Esophagus (tissue), 2 donors: ENCODE data around the gene SH3TC1. TPM values are rescaled to one million over a fixed set of nuclear protein-coding genes. Genes with fewer than 3 reads are reported as not detected.

Experiments used
- H3K27ac ChIP-seq, 2 donors: one replicate each; pipeline ENCODE4 v1.5.1; 2013; ENCODE audit warnings: low read depth in 2 of 2, mild to moderate bottlenecking in 2 of 2, inconsistent platforms in 1 of 2, low read length in 1 of 2, moderate library complexity in 1 of 2
- H3K27me3 ChIP-seq, 2 donors: one replicate each; pipeline ENCODE4 v1.6.1; 2013; ENCODE audit warnings: low read length in 2 of 2, control low read depth in 1 of 2, mild to moderate bottlenecking in 1 of 2; ENCODE audit not compliant: insufficient read depth in 2 of 2, control insufficient read depth in 1 of 2
- H3K36me3 ChIP-seq, 2 donors: one replicate each; pipeline ENCODE4 v1.6.1; 2013; ENCODE audit warnings: low read length in 1 of 2; ENCODE audit not compliant: control insufficient read depth in 2 of 2, insufficient read depth in 2 of 2
- H3K4me1 ChIP-seq, 2 donors: one replicate each; pipeline ENCODE4 v1.6.1; 2013; ENCODE audit warnings: low read length in 1 of 2; ENCODE audit not compliant: control insufficient read depth in 2 of 2, insufficient read depth in 2 of 2
- H3K4me3 ChIP-seq, 2 donors: one replicate each; pipeline ENCODE4 v1.5.1; 2013; ENCODE audit warnings: low read length in 2 of 2, mild to moderate bottlenecking in 2 of 2, low read depth in 1 of 2, moderate library complexity in 1 of 2
- H3K9me3 ChIP-seq, 2 donors: one replicate each; pipeline ENCODE4 v1.6.1; 2013; ENCODE audit warnings: mild to moderate bottlenecking in 2 of 2, low read depth in 1 of 2, low read length in 1 of 2, moderate library complexity in 1 of 2; ENCODE audit not compliant: control insufficient read depth in 2 of 2, insufficient read depth in 1 of 2
- WGBS, 2 donors: extraction: QIAGEN DNeasy Blood & Tissue Kit; methylation state at CpG; one replicate each; pipeline ENCODE4 v1.1.7; 2013; 5-methylcytosine and 5-hydroxymethylcytosine counted together
- polyA plus RNA-seq, 2 donors: library from polyadenylated mRNA; stranded (reverse); fragments of 200-250 nt; gene quantifications; one replicate each; pipeline ENCODE4 v1.2.3, GENCODE V29; 2013
- donor health status: healthy with polysubstance abuse.
- donor health status: Bipolar disorder and iron deficiency.

Gene SH3TC1
- polyA plus RNA-seq, 2 donors: 18.0 to 19.2 TPM

- Histone ChIP-seq H3K36me3 (no peaks in the 10 kb centered on the region), H3K27me3 (peaks cover 0 to 3% of the 10 kb centered on the region in 2 donors), H3K4me1 (peaks cover 7 to 10% of the 10 kb centered on the region in 2 donors), H3K9me3 (no peaks in the 10 kb centered on the region), H3K27ac (peak within 1 kb of the TSS; percentile 37 to 47), H3K4me3 (peak within 1 kb of the TSS; percentile 28 to 38)
- WGBS, 2 donors: 2 to 3% methylated on average over 89 to 111 of the region's 111 CpGs
Observed at GRCh38 chr4:8269535-8270417, 70.7 kb downstream of the SH3TC1 start, which contains the start of gene HTRA3. Gene HTRA3, plus strand, starts transcription at chr4:8269754. Its CDS starts 215 bp downstream, at chr4:8269969.

- Histone ChIP-seq H3K4me1 (peaks cover 7 to 12% of the 10 kb centered on the region in 2 donors), H3K36me3 (no peaks in the 10 kb centered on the region), H3K4me3 (peak overlapping the region in 1 of 2 donors; percentile 38), H3K27me3 (peaks cover 0 to 3% of the 10 kb centered on the region in 2 donors), H3K27ac (no peak overlapping the region), H3K9me3 (no peaks in the 10 kb centered on the region)
- 45 to 49% methylated on average over 9 to 11 of the region's 11 CpGs for WGBS, 2 donors
Observed at GRCh38 chr4:8270418-8270771, 71.3 kb downstream of the SH3TC1 start.

GRCh38 chr4:8270912-8271815, 72.1 kb downstream of the SH3TC1 start:
- 75 to 80% methylated on average over 27 of the region's 27 CpGs for WGBS, 2 donors
- Histone ChIP-seq H3K4me3 (no peak overlapping the region), H3K4me1 (peaks cover 7 to 18% of the 10 kb centered on the region in 2 donors), H3K27me3 (peaks cover 0 to 3% of the 10 kb centered on the region in 2 donors), H3K27ac (no peak overlapping the region), H3K9me3 (no peaks in the 10 kb centered on the region), H3K36me3 (no peaks in the 10 kb centered on the region)

GRCh38 chr4:8271821-8272220, 72.7 kb downstream of the SH3TC1 start:
- H3K9me3 ChIP-seq: no peaks in the 10 kb centered on the region
- H3K27ac ChIP-seq: no peak overlapping the region
- no peak overlapping the region for H3K4me3 ChIP-seq
- H3K27me3 ChIP-seq: peaks cover 0 to 3% of the 10 kb centered on the region in 2 donors
- peaks cover 7 to 24% of the 10 kb centered on the region in 2 donors for H3K4me1 ChIP-seq
- no peaks in the 10 kb centered on the region for H3K36me3 ChIP-seq
- WGBS, 2 donors: 89 to 91% methylated on average over 10 of the region's 10 CpGs

- WGBS, 2 donors: 62 to 71% methylated on average over 30 of the region's 30 CpGs
- H3K27me3 ChIP-seq: peaks cover 0 to 3% of the 10 kb centered on the region in 2 donors
- H3K9me3 ChIP-seq: no peaks in the 10 kb centered on the region
- peaks cover 7 to 26% of the 10 kb centered on the region in 2 donors for H3K4me1 ChIP-seq
- H3K4me3 ChIP-seq: no peak overlapping the region
- peak overlapping the region in 1 of 2 donors; percentile 8 for H3K27ac ChIP-seq
- H3K36me3 ChIP-seq: no peaks in the 10 kb centered on the region
Observed at GRCh38 chr4:8272472-8273428, 73.7 kb downstream of the SH3TC1 start.

- WGBS, 2 donors: 84 to 89% methylated on average over 12 to 13 of the region's 13 CpGs
- H3K36me3 ChIP-seq: no peaks in the 10 kb centered on the region
Observed at GRCh38 chr4:8273450-8273849, 74.4 kb downstream of the SH3TC1 start.

GRCh38 chr4:8274066-8274652, 75.1 kb downstream of the SH3TC1 start:
- H3K4me1 ChIP-seq: peaks cover 7 to 25% of the 10 kb centered on the region in 2 donors
- H3K36me3 ChIP-seq: no peaks in the 10 kb centered on the region
- WGBS, 2 donors: 89 to 92% methylated on average over 21 of the region's 21 CpGs
- peak overlapping the region in 1 of 2 donors; percentile 38 for H3K27ac ChIP-seq
- H3K27me3 ChIP-seq: peaks cover 0 to 3% of the 10 kb centered on the region in 2 donors
- no peak overlapping the region for H3K4me3 ChIP-seq
- H3K9me3 ChIP-seq: no peaks in the 10 kb centered on the region

More at GRCh38 chr4:8273450-8273849, 74.4 kb downstream of the SH3TC1 start:
- Histone ChIP-seq H3K27ac (peak overlapping the region; percentile 8 to 19), H3K27me3 (peaks cover 0 to 3% of the 10 kb centered on the region in 2 donors), H3K4me1 (peaks cover 7 to 26% of the 10 kb centered on the region in 2 donors), H3K4me3 (no peak overlapping the region), H3K9me3 (no peaks in the 10 kb centered on the region)

GRCh38 chr4:8274765-8275547, 75.9 kb downstream of the SH3TC1 start:
- Histone ChIP-seq H3K36me3 (no peaks in the 10 kb centered on the region), H3K27ac (peak overlapping the region in 1 of 2 donors; percentile 53), H3K27me3 (peaks cover 0 to 3% of the 10 kb centered on the region in 2 donors), H3K4me3 (no peak overlapping the region), H3K4me1 (peaks cover 4 to 23% of the 10 kb centered on the region in 2 donors), H3K9me3 (no peaks in the 10 kb centered on the region)
- WGBS, 2 donors: 55 to 60% methylated on average over 19 of the region's 19 CpGs
